Measurements from ENCODE around the gene CEP76.

DNA sequence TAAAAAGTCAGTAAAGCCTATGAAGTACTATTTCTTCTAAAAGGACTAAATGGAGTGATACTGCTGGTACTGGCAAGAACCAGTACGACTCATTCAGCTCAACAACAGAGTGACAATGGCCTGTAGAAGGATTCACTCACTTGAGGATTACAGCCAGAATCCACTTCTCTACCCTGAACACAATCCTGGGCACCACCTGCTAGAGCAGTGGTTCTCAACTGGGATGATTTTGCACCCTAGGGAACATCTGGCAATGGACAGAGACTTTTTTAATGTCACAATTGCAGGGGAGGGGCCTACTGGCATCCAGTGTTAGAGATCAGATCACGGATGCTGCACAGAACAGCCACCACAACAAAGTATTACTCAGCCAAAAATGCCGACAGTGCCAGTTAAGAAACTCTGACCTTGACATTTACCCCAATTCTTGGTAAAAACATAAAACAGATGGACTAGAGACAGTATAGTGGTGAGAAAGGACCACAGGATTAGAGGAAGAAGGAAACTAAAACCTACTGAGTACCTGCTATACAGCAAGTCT, 49.6 kb downstream of the CEP76 start:
- TF ChIP-seq CTCF (IDR thresholded peaks at IDR 0.05; ENCODE audit: borderline replicate concordance, extremely low read depth, low read length, poor library complexity, severe bottlenecking) (no peak), EZH2 (IDR thresholded peaks at IDR 0.05; ENCODE audit: borderline replicate concordance, low read depth, low read length, severe bottlenecking) (no peak)

Data from DND-41 (cell line).